ENCODE data around the gene ZNF165.
A peak's percentile ranks its signal among the peaks of the same experiment; 100 is the strongest.
"Not testable (repeated sequence)": the region's sequence is repeated elsewhere in the genome, so short reads cannot be mapped to it uniquely, and the experiment has no call there.

ZNF165 gene

DNA sequence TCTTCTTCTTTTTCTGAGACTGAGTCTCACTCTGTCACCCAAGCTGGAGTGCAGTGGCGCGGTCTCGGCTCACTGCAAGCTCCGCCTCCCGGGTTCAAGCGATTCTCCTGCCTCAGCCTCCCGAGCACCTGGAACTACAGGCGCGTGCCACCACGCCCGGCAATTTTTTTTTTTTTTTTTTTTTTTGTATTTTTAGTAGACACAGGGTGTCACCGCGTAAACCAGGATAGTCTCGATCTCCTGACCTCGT is at the start of gene ZNF165:
TSS of gene ZNF165 (plus strand) at position 188 of the 250 bp plus-strand sequence. CDS start 4,913 bp downstream, outside the sequence.
- not testable (repeated sequence) for DNase-seq (ENCODE audit: extremely low read depth in 1 of 2, low read depth in 1 of 2)

DNA sequence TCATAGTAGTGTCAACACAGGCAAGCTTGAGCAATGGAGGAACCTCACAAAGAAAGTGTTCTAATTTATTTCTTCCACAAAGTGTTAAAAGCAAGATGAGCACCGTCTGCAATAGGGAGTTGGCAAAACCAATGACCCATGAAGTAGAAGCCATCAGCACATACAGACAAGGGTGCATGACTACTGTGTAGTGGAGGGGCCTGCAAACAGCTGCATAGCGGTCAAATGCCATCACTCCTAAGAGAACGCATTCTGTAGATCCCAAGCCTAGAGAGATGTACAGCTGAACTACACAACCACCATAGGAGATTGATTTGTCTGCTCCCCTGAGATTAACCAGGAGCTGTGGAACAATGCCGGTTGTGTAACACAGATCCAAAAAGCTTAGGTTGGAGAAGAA is 26.8 kb upstream of the ZNF165 start:
- no peak for DNase-seq (ENCODE audit: extremely low read depth in 1 of 2, low read depth in 1 of 2)

DNA sequence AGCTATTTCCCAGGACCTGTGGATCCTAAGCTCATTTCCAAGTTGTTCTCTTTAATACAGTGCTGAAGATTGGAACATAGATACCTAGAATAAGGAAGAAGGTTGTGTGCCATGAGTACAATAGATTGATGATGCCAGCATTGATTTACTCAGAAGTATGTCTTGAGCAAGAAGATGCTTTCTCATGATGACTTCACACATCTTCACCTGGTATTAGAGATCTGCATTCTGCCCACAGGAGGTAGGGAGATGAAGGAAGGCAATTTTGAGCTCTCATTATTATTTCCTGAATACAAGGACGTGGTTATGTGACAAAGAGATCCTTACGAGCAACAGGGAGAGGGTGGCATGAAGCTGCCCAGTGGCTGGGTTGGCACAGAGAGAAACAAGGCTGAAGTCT is 20.0 kb upstream of the ZNF165 start:
- DNase-seq (ENCODE audit: extremely low read depth in 1 of 2, low read depth in 1 of 2), result no peak

DNA sequence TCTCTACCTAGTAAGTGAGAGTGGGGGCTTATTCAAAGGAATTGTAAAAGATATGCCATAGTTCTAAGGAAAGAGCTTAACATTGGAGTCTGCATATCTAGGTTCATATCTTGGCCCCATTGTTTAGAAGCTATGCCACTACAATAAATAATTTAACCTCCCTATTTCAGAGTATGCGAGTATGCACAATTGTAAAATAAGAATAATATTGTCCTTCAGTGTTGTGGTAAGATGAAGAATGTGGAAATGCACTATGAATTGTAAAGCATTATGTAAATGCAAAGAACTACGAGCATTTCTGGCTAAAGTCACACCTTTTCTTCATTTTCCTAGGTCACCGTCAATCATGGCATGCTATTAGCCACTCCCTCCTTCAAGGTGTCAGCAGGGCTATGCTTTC is 16.1 kb upstream of the ZNF165 start:
- DNase-seq (ENCODE audit: extremely low read depth in 1 of 2, low read depth in 1 of 2), result no peak

DNA sequence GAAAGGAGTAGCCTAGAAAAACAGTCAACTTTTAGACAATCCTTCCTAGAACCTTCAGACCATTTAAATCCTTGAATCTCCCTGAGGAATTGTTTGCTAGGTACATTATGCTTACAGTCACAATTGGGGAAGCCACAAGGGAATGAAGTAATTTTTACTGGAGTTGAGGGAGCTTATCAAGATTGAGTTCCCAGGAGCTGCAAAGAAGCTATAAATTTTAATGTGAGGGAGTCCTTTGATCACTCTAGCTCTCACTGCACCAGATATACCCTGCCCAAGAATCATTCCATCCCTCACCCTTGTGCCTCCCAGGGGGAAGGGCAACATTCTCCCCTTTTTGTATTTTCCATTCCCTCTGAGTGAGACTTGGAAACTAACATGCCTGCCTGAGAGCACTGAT is 12.3 kb upstream of the ZNF165 start:
- DNase-seq (ENCODE audit: extremely low read depth in 1 of 2, low read depth in 1 of 2), result no peak

DNA sequence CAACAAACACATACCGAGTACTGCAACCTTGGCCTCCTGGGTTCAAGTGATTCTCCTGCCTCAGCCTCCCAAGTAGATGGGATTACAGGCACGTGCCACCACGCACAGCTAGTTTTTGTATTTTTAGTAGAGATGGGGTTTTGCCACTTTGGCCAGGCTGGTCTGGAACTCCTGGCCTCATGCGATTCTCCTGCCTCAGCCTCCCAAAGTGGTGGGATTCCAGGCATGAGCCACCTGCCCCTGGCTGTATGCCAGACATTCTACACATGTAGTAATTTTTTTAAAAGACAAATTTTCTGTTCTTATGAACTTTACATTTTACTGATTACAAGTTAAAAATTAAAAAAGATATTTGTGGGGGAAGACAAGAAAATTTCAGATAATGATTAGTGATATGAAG is 9.4 kb upstream of the ZNF165 start:
- not testable (repeated sequence) for DNase-seq (ENCODE audit: extremely low read depth in 1 of 2, low read depth in 1 of 2)

DNA sequence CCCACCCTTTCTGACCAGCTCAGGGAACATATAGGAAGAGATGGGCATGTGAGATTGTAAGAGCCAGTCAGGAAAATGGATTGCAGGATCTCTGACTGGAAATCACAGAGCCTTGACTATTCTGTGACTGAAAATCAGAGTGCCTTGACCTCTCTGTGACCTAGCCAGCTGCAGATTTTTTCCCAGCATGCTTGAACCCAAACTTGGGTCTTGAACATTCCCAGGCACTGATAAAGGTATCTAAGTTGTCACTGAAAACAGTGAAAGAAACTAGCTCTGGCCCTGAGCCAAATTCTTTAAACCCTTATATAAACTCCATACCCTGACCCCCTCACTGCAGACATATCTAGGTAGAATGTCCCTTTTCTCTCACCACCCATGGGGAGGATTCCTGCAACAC is 2.3 kb upstream of the ZNF165 start:
- no peak for DNase-seq (ENCODE audit: extremely low read depth in 1 of 2, low read depth in 1 of 2)

DNA sequence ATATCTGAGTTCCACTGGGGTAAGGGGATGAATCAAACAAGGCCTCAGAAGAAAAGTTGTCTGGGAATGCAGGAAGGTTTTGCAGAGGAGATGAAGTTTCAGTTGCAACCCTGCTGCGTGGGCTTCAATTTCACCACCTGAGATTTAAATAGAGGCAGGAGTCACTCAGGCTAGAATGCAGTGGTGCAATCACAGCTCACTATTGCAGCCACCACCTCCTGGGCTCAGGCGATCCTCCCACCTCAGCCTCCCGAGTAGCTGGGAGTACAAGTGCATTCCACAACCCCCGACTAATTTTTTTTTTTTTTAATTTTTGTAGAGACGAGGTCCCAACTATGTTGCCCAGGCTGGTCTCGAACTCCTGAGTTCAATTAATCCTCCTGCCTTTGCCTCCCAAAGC is 1.5 kb upstream of the ZNF165 start:
- DNase-seq (ENCODE audit: extremely low read depth in 1 of 2, low read depth in 1 of 2), result no peak

DNA sequence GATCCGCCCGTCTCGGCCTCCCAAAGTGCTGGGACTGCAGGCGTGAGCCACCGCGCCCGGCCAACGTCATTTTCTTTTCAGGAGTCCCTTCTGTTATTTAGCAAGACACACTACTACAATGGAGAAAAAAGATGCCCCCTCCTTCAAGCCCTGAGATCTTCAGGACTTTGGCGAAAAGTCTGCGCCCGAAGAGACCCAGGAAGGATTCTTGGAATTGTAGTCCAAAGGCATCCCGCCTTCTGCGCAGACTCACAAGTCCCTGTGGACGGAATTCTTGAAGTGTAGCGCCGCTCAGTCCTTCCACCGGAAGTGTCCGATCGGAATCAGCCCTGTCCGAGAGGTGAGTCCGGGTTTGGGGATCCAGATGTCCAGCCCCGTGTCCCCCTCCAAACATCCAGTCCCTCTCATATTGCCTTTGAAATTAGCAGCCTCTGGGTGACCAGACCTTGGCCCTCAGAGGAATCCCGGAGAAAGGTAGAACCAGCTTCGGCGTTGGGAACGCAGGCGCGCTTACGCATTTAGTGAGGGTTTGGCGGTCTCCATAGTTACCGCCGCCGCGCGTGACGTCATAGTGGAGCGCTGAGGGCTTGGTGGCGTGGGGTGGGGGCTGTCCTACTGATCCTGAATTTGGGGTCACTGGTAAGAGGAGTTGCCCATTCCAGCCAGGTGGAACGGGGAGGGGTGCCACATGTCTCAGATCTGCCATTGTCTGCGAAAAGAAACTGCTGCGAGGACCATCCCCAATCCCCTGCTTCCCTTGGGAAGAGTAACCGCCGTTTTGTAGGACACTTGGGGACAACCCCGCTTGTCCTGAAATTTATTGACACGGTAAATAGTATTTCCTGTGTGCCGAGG is 490 bp downstream of the ZNF165 start:
- peak; percentile 71 to 87 for DNase-seq (ENCODE audit: extremely low read depth in 1 of 2, low read depth in 1 of 2)

DNA sequence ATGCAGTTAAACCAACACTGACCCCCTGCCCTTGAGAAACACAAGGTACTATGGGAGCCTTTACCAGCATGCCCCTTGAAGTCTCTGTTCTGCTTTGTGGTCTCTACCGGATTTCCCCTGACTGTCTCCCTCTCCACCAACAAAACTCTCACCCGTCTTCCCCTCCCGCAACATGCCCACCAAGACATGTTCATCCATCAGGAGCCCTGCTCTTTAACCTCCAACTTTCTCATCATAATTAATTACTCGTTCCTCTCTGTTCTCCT is 1.1 kb downstream of the ZNF165 start:
- no peak for DNase-seq (ENCODE audit: extremely low read depth in 1 of 2, low read depth in 1 of 2)

DNA sequence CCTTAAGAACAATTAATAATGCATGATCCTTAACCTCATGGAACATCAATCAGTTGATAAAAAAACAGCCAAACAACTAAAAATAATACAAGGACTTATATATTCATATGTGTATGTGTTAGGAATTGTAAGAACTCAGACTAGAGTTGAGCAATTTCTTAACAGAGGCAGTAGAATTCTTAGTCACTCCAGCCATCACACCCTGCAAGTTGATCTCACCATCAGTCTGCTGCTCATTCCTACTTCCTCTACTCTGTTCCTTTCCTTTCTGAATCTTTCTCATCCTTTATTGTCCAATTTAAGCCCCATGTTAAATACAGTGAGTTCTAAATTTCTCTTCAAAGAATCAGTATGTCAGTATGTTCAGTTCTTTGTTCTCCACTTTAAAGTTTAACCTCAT is 2.6 kb downstream of the ZNF165 start:
- DNase-seq (ENCODE audit: extremely low read depth in 1 of 2, low read depth in 1 of 2), result no peak

DNA sequence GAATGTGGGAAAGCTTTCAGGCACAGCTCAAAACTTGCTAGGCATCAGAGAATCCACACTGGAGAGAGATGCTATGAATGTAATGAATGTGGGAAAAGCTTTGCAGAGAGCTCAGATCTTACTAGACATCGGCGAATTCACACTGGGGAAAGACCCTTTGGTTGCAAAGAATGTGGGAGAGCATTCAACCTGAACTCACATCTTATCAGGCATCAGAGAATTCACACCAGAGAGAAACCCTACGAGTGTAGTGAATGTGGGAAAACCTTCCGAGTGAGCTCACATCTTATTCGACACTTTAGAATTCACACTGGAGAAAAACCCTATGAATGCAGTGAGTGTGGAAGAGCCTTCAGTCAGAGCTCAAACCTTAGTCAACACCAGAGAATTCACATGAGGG is 8.7 kb downstream of the ZNF165 start:
- no peak for DNase-seq (ENCODE audit: extremely low read depth in 1 of 2, low read depth in 1 of 2)

DNA sequence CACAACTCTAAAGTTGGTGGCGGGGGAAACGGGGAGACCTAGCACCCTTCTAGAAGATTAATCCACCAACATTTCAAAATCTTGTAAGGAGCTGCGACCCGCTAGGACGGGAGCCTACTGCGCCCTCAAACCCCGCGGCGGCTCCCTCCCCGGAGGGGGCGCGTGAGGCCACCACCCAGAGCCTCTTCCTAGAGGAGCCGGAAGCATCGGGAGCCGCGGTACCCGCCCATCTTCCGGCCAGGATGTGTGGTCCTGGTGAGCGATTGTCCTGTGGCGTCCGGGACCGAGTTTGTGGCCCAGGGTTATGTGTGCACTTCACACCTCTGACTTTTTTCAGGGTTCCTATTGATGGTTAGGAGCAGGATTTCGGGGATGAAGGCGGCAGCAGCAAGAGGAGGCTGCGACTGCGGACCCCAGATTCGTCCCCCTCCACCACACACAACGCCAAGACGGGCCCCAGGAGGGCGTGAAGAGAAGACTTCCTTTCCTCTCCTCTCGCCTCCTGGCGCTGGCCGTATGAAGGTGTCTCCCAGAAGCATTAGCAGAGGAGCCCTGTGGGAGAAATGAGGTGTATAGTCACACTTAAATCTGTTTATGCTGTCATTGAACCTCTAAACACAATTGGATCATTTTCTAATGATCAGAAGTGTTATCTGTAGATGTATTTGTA is 10.7 kb downstream of the ZNF165 start:
- DNase-seq (ENCODE audit: extremely low read depth in 1 of 2, low read depth in 1 of 2), result no peak

DNA sequence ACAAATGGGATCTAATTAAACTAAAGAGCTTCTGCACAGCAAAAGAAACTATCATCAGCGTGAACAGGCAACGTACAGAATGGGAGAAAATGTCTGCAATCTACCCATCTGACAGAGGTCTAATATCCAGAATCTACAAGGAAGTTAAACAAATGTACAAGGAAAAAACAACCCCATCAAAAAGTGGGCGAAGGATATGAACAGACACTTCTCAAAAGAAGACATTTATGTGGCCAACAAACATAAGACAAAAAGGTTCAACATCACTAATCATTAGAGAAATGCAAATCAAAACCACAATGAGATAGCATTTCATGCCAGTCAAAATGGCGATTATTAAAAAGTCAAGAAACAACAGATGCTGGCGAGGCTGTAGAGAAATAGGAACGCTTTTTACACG is 21.9 kb downstream of the ZNF165 start:
- not testable (repeated sequence) for DNase-seq (ENCODE audit: extremely low read depth in 1 of 2, low read depth in 1 of 2)

DNA sequence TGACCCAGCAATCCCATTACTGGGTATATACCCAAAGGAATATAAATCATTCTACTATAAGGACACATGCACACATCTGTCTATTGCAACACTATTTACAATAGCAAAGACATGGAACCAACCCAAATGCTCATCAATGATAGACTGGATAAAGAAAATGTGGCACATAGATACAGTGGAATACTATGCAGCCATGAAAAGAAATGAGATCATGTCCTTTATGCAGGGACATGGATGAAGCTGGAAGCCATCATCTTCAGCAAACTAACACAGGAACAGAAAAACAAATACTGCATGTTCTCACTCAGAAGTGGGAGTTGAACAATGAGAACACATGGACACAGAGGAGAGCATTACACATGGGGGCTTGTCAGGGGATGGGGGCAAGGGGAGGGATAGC is 22.3 kb downstream of the ZNF165 start:
- DNase-seq (ENCODE audit: extremely low read depth in 1 of 2, low read depth in 1 of 2), result not testable (repeated sequence)

DNA sequence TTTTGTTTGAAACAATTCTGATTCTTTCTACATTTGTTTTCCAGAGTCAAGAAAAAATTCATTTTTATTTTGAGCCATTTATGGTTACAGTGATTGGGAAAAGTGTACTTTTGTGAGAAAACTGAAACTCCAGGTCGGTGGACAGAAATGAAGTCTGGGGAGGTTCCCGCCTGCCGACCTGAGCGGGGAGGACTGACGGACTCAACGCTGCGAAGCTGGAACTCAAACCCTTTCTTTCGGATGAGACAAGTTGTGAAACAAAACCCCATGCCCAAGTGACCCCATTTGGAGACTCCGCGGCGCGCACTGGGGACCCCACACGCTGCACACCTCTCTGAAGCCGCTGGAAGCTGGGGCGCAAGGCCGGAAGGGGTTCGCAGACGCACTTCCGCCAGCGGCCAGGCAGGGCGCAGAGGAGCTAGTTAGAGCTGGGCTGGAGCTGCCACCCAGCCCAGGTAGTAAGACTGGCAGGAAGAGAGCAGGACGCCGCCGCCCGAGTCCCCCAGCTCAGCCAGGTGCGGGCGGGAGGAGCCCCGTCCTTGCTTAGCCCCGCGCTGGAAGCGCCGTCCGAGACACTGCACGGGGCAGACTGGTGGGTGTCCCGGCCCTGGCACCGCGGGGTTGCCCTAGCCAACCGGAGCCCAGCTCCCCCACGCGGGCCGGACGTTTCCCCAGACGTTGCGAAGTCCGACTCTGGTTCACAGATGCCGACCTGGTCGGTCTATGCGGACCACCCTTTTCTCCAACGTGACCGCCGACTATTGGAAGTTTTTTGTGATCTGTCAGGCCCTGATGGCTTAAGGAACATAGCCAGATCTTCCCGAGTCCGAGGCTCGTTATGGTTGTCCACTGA is 24.2 kb downstream of the ZNF165 start:
- DNase-seq (ENCODE audit: extremely low read depth in 1 of 2, low read depth in 1 of 2), result peak; percentile 59 to 73

DNA sequence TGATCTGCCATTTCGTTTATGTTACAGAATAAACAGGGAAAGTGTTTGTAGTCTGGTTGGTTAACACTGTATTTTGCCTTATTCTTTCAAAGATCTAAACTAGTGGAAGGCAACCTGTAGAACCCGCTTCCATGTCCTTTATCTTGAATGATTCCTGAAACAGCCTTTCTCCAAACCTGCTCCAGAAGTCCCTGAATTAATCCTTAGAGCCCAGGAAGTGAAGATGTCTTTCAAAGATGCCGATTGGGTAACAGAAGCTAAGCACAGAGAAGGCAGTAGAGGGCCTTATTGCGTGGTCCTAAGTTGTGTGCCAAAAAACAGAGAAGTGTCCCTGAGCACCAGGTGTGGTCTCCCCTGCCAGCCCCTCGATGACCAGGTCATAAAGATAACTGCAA is 24.9 kb downstream of the ZNF165 start:
- no peak for DNase-seq (ENCODE audit: extremely low read depth in 1 of 2, low read depth in 1 of 2)

DNA sequence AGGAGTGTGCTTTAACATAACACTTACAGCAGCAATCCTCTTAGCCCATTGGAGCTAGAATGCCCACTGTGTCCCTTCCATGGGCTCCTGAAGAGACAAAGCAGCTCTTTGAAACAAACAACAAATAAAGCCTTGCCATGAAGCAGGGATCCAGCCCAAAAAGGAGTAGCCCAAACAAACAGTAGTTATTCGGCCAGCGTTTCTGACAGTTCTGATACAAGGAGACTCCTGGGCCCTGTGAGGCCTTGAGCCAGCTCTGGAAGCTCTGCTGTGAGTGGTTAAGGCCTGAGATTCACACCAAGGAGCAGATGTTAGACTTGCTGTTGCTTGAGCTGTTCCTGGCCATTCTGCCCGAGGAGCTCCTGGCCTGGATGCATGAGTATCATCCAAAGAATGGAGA is 27.1 kb downstream of the ZNF165 start:
- no peak for DNase-seq (ENCODE audit: extremely low read depth in 1 of 2, low read depth in 1 of 2)

DNA sequence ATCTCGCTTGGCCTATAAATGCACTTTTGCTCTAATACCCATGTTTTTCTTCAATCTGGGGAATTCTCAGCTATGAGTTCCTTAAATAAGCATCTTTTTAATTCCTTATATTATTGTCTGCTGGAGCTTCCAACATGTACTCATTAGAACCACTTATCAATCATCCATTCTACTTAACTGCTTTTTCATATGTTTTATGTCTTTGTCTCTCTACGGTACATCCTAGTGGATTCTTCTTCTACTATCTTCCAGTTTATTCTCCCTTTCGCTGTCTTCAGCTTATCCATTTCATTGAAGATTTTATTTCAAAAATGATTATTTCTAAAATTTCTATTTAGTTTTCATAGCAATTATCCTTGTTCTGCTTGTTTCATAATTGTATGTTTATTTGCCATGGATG is 31.6 kb downstream of the ZNF165 start:
- no peak for DNase-seq (ENCODE audit: extremely low read depth in 1 of 2, low read depth in 1 of 2)

DNA sequence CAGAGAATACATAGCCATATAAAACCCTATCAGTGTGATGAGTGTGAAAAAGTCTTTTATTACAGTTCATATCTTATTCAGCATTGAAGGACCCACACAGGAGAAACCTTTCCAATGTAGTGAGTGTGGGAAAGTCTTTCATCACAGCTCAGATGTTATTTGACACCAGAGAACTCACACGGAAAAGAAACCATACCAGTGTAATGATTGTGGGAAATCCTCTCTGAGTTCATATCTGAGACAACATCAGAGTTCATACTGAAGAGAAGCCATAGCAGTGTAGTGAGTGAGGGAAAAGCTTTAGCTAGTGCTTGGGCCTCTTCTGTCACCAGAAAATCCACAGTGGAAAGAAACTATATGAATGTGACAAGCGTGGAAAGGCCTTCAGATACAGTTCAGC is 35.4 kb downstream of the ZNF165 start:
- no peak for DNase-seq (ENCODE audit: extremely low read depth in 1 of 2, low read depth in 1 of 2)

DNA sequence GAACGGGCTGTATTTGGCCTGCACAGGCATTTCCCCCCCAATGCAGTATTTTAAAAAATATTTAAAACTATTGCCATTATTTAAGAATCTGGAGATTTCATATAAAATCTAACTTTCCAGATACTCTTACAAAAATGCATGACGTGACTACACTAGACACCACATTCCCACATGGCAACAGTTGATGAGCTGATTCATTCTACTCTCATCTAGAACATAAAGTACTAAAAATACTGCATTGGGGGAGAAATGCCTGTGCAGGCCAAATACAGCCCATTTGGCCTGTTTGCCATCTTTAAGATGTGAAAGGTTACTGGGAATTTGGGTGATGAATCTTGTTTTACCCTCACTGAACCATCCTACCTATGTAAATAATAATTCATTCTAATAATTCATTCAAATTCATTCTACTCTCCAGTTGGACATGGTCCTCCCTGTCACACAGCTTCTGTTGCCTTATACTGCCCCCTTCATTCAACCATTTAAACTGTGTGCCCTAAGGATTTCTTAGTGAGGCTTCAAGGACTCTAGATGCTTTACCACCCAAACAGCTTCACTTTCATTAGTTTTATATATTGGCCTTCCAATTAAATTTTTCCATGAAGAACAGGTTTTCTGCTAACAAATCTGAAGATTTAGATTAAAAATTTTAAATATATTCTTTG is 37.1 kb downstream of the ZNF165 start:
- DNase-seq (ENCODE audit: extremely low read depth in 1 of 2, low read depth in 1 of 2), result no peak

DNA sequence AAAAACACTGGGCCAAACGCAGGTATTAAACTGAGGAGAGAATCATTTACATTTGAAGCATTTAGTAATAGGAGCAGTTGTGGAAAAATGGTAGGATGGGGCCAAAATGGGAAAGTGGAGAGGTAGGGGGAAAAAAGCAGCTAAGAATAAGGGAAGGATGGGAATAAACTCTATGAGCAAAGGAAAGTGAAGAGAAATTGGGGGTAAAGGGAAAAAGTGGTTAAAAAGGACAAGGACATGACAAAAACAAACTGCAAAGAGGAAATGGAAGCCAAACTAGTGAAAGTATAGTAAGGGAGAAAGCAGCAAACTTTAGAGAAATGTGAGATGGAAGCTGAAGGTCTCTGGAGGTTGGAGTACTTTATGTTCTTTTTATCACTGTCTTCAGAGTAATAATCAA is 37.8 kb downstream of the ZNF165 start:
- no peak for DNase-seq (ENCODE audit: extremely low read depth in 1 of 2, low read depth in 1 of 2)
